NCI-H1092 treated with DMSO at 0.1 percent for 48 hours (cell line): ENCODE measurements around the gene ITGB6.

Source experiments
- DNase-seq: peaks from one replicate; lab custom pipeline; 2025; lab: John Stamatoyannopoulos, UW

The ITGB6 gene

DNA sequence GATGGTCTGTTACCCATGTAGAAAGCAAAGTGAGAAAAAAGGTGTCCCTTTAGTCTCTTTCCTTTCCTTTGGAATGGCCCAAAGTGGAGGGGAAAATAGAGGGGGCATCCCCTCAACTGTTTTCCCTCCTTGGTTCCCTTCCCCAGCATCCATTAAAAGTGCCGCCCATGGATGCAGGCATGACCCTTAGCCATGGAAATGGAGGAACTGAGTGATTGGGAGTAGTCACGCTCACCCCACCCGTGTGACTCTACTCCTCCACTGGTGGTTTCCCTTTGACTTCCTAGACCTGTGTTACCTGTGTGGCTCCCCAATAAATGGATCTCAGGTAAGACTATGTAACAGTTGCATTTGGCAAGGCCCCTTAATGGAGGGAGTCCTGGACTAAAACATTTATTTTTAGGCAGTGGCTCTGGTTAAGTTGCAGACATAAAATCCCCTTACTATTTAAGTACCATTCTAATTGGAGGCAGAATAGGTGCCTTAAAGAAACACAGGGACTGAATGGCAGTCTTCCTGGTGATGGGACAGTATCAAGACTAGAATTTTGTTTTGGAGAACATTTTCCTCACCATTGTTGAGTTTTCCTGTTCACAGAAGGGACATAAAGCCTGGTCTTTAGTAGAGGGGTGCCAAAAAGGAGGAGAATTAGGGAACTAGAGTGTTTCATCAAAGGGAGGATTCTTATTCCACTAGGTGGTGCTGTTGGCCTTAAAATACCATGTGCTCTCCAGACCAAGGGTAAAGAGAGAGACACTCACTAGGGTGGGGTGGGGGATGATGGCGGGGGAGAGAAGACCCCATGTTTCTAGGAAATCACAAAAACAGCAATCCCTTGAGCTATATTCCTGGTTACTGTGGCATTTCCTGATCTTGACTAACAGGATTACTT, 112.0 kb downstream of the ITGB6 start:
- no peak for DNase-seq

DNA sequence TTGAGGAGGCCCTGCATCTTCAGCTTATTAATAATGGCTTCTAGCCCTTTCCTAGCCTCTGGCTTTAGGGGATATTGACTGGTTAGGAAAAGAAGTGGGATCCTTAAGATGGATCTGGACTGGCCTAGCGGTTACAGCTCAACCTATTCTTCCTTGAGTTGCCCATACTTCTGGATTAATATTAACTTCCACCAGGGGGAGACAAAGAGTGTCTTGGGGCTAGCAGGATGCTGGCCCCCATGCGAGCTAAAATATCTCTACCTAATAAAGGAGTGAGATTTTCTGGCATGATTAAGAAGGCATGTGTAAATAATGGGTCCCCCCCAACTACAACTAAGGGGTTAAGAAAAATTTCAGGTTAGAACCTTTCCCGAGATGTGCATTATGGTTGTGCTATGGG, 114.4 kb downstream of the ITGB6 start:
- DNase-seq: no peak

DNA sequence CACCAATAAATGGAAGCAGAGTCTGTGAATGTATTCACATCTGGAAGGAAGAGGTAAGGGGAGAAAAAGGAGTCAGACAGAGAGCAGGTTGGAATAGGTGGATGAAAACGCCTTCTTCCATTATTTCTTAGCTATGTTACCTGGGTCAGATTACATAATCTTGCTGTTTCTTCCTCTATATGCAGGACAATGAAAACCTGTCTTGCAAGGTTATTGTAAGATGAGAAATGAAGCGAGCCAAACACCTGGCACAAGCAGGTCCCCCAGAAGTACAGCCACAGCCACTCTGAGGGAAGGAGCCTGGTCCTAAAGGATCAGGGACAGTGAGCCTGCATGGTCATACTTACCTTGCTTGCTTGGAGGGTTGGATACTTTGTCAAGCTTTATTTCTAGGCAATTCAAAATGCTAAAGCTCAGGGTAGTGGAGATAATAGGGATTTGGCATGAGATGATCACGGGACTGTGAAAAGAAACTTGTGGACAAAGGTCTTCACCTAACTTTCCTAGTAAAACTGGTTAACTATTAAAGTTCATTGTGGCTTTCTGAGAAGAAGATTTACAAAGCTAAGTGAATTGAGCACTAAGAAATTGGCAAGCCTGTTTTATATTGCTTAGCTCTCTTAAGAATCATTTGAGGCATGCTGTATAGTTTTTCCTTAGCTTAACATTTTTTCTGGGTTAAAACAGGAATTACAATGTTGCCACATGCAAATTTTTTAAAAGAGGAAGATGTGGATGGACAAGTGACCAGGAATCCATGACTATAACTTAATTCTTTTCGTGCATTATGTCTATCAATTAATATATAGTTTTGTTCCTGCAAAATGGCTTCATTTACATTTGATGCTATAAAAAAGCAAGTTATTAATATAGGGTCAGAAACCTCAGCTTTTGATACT, 121.9 kb downstream of the ITGB6 start:
- DNase-seq: no peak

DNA sequence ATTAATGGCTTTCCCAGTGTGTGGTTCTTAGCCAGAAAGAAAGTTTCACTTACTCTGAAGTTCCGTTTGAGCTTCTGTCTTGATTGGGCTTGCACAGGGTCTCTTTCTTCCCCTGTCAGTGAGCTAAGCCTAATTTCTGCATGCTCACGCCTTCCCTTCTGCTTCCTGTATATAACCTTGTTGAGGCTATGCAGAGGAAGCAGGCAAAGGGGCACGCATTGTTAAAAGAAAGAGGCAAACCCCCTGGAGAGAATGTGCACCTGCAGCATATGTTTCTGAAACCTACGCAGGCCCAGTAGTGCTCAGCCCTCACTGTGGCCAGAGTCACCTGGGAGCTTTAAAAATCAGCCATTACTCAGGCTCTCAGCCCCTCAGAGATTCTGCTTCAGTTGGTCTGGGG, 123.2 kb downstream of the ITGB6 start:
- DNase-seq: peak; percentile 29

DNA sequence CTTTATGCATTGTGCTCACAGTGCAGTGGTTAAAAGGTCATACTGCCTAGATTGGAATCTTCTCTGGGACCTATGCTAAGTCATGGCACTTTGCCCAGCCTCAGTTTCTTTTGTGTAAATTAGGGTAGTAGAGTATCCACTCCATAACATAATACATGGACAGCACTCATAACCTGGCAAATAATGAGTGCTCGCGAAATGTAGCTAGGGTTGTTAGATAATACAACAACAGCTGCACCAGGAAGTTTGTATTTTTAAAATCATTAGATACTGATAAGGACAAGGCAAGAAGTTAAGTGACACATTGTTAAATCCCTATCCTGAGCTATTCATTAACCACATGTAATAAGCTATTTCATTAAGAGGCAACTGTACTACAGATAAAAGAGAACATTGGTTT, 123.8 kb downstream of the ITGB6 start:
- DNase-seq: peak; percentile 24

DNA sequence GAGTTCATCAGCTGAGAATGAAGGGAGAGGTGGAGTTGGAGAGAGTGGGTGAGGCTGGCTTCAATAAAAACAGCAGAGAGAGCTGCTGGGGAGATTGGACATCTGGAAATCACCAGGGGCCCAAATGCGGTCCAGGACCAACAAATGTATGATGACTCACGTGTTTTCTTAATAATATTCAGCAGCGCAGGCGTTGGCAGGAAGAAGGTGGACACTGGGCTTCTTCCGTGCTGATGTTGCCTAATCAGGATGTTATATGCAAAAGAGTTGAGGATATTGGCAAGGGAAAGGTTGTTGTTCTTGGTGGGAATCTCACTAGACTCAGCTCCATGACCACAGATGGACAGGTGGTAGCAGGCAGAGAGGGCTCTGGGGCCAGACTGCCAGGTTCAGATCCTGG, 124.9 kb downstream of the ITGB6 start:
- DNase-seq: no peak

DNA sequence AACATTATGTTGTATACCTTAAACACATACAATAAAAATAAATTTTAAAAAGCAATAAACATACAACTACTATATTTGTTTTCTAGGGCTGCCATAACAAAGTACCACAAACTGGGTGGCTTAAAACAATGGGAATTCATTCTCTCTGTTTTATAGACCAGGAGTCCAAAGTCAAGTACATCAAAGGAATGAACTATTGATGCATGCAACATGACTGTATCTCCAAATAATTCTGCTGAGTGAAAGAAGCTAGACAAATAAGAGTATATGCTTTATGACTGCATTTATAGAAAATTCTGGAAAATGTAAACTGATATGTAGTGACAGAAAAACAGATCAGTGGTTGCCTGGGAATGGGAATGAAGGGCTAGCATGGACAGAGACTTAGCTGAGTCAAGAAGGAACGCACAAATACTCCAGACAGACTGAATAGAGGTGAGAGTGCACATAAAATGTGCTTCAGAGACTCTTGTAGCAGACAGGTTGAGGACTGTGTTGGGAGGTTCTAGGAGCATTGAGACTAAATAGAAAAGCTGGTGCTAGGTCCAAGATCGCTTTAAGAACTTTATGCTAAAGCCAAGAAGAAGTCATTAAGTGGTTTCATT, 126.7 kb downstream of the ITGB6 start:
- DNase-seq: no peak

DNA sequence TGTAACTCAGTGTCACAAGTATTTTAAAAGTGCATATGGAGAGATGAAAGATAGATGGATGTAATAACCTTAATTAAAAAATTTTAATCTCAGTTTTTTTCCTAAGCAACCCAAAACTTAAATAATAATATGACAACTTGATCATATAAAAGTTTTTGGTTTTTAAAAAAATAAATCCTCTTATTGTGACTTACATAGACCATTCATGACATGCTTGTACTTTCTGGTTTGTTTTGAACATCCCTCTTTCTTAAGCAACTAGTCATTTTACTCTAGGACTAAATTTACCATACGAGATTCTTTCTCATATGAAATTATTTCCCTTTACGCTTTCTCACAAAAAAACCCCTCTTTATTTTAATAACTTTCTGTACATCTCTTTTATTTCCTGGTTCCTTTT, 131.2 kb downstream of the ITGB6 start:
- no peak for DNase-seq

DNA sequence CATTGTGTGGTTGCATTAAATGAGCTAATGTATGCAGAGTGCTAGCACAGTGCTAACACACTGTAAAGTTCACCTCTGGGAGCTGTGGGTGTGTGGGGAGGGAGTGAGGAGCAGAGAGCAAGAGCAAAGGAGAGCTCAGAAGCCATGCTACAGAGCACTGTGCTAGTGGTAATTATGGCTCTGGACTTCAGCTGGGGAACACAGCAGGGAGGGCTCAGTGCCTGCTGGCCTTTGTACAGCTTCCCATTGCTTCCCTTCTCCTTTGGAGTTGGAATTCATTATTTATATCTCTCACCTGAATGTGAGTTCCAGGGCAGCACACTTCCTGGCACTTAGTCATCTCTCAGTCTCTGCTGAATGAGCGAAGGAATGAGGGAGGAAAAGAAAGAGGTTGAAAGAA, 135.2 kb downstream of the ITGB6 start:
- no peak for DNase-seq

DNA sequence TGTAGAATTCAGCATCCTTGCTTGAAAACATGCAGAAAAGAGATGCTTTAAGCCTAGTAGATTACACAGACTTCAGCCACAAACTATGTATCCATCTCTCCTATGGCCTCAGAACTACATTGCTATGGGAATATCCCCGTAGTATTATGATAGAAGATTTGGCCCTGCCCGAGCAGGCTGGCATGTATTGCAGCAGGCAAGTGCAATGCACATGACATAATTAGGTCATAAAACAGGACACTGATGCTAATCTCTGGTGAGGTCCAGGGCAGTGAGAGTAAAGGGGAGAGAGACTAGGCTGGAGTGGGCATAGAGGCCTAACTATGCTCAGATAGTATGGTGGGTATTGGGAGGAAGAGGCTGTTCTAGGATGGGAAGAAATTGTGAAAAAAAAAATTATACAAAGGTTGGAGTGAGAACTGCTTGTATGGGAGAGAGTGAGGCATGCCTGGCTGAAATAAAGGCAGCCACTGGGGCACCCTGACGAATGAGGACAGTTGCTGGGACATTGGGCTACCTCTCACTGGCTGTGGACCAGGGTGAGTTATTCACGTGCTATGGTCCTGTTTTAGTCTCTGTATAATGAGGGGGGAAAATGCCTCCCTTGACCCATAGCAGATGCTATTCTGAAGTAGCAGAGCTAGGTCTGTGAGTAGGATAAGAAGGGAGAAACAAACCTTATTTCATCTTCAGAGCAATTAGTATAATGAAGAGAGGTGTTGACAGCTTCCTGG, 136.0 kb downstream of the ITGB6 start:
- DNase-seq: no peak

DNA sequence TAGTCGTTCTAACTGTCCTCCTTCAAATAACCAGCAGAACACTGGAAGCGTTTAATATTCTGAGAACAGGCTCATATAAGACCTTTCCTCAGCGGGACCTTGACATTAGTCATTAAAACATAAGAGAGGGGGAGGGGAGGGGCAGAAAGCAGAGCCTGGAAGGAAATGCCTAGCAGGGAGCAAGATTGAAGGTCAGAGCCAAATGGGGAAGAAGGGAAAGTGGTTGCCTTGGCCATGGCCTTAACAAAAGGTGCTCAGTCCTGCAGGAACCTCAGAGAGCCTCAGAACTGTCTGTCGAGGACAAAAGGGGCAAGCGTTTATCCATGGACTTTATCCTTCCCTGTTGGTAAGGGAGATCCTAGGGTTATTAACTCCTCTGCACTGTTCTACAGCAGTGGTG, 136.8 kb downstream of the ITGB6 start:
- DNase-seq: no peak

DNA sequence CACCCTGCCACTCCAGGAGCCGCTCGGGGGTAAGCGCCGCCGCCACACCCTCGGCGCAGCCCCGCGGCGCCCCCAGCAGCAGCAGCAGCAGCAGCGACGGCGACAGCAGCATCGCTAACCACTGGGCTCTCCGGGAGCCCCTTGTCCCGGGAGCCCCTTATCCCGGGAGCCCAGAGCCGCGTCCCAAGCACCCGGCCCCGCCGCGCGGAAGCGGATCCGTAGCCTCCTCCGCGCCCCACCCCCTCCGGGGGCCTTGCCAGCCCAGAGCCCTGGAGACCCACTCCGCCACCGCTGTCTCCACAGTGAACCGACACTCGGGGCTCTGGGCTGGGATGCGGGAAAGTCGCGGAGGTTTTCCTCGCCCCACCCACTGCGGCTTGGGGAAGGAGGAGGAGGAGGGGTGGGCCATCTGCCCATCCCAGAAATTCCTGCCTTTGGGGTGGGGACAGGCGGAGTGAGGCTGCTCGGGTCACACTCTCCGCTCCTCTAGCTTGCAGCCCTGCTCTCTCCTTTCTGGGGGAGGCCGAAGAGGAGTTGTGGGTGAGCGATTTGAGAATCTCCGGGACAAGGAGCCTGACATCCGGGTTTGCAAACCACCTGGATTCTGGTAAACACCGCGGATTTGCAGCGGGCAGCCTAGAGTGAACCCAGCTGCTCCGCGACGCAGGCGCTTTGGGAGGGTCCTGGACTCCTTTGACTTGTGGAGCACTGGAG, 137.6 kb downstream of the ITGB6 start, which contains the start of gene PLA2R1:
Gene PLA2R1 (minus strand): TSS at position 324 of the 714 bp plus-strand sequence. CDS start 212 bp downstream, at position 112.
- no peak for DNase-seq

DNA sequence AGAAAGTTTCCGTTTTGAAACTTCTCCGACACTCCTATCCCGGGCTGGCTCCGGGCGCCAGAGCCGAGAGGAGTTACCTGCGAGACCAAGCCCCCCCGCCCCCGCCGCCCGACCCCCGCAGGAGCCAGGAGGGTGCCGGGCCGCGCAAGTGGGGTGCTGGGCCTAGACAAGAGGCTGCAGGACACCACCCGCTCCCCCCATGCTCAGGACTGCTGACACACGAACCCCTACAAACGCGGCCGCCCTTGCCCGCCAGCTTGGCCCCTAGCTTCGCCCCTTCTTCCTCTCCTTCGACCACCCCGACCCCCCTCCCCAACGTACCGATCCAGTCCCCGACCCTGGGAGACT, 138.2 kb downstream of the ITGB6 start:
- no peak for DNase-seq

DNA sequence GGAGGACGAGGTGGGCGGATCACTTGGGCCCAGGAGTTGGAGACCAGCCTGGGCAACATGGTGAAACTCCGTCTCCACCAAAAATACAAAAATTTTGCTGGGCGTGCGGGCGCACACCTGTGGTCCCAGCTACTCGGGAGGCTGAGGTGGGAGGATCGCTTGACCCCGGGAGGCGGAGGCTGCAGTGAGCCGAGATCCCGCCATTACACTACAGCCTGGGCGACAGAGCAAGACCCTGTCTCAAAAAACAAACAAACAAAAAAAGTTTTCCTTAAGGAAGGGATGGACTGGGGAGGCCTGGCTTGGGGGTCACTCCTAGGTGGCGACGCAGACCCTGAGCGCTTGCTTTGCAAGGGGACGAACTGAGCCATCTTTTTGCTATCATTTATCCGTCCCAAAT, 138.5 kb downstream of the ITGB6 start:
- no peak for DNase-seq

DNA sequence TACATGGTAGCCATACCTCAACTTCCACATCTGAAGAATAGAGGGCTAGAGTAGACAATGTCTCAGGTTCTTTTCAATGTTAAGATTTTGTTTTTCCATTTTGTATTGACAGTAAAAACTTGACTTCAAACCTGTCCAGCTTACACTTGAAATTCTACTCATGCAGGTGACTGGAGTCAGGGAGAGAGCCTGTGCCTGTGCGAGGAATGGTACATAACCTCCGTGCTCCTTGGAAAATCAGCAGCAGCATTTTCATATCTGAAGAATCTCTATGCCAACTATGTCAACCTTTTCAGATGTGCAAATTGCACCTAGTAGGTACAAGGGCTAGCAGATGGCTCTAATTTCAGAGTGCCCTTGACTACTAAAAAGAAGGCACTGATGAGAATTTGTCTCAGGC, 139.8 kb downstream of the ITGB6 start:
- DNase-seq: no peak

DNA sequence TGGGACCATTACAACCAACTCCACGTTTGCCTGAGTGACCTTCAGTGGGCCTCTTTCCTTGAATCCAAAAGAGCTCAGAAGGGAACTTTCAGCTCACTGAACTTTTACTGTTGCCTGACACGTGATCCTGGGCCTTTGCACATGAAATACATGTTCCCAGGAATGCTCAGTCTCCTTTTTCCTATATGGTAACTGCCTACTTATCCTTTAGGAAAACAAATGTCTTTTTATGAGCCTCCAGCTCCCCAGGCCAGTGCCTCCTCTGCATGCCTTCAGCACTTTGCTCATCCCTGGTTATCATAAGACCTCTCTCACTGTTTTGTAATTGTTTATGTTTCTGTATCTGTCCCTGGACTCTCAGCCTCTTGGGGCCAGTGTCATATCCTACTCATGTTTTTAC, 142.7 kb downstream of the ITGB6 start:
- no peak for DNase-seq

DNA sequence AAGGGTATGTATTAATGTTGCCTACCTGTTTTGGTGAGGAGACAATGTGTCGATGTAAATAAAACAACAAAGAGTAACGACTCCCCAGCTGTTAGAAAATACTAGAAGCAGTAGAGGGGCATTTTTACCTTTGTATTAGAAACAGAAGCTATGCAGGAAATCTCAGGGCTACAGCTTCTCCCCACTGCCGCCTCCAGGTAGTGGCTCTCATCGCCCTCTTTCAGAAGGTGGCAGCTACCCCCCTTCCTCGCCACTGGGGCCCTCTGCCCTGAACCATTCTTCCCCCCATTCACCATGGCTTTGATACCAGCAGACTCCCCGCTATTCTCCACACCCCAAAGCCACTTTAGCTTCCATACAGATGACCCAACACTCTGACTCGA, 144.4 kb downstream of the ITGB6 start:
- DNase-seq: no peak

DNA sequence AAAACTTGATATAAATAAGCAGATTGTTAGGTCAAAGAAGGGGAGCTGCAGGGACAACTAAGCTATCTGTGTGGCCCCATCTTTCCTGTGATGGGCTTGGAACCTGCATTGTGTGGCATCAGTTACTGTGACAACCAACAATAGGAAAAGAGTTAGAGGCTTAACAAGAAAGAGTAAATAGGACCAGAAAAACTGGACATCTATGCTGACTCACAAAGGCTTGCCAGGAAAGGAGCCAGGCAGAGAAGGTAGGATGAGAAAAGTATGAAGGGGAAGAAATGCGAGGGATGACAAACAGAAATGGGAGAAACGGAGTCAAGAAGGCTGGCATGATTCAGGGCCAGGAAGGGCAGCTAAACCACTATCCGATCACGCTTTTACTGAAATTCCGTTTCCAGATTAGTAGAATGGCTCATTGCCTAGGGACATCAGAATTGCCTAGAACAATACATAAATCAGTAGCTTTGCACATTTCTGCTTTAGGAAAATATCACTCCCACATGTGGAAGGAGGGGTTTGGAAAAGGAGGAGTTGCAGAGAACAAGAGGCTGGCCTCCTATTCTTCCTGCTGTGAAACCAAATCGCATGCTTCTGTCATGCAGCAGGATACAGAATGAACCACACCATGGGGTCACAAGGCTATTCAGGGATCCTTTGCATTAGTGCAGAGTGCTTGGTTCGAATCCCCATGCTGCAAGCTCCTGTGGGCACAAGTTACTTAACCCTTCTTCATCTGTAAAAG, 144.9 kb downstream of the ITGB6 start:
- no peak for DNase-seq

DNA sequence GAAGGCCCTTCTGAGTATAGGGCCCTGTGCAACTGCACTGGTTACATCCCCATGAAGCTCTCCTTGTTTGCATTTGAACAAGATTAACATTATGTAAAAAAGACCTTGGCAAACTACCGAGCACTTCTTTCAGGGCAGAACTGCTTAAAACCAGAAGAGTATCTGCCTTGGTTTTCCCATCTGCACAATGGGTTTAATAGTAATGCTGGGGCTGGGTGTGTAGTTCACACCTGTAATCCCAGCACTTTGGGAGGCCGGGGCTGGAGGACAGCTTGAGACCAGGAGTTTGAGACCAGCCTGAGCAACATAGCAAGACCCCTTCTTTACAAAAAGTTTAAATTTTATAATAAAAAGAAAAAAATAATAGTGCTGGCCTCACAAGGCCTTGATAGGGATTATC, 146.1 kb downstream of the ITGB6 start:
- DNase-seq: no peak

DNA sequence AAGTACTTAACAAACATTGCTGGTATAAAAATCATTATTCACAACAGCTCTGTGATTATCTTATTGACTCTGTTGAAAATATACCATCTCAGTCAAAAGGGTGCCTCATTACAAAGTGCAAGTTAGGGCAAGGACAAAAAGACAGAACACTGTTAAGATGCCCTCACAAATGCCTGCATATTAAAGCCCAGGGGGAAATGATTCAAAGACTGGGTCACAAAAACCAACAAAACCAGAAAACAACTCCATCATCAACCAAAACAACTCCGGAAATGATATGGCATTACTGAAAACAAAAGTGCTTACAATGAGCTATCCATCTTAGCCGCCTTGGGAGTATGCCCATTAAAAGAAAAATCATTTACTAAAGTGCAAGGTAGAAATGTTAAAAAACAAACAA, 147.5 kb downstream of the ITGB6 start:
- DNase-seq: no peak

DNA sequence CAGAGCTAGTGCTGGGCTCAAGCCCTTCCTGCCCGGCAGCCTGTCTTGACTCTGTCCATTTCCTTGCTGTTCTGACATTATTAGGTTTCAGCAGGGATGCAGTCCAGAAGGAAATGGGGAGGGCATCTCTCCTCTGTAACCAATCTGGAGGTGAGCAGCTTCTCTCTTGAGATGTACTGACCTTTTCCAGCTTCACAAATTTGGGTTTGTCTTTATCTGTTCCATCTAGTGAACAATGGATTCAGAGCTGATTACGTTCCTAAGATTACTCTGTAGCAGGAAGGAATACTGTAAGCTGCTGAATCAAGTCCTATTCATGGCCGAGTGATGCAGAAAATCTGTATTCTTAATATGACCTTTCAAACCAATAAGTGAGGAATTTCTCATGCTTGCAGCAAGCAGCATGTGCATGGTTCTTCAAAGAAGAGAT, 148.7 kb downstream of the ITGB6 start:
- no peak for DNase-seq
